OCI-LY1 (cell line): ENCODE data around the gene MAP4K4.

Experiments used
- EZH2 ChIP-seq: fragments of 200-600 bp; sonication (generic), shearing (Covaris generic); IDR thresholded peaks from 2 replicates; pipeline ENCODE4 v1.8.0; 2017; ENCODE audit warnings: borderline replicate concordance, mixed run types, mild to moderate bottlenecking, antibody characterized with exemption, low read length, moderate library complexity, mixed read lengths
- TF ChIP-seq, protein P1 (sequence below): fragments of 200-600 bp; sonication (generic), shearing (Covaris generic); IDR thresholded peaks from 2 replicates; pipeline ENCODE4 v1.5.1; 2017; ENCODE audit warnings: mild to moderate bottlenecking, antibody characterized with exemption, low read length, moderate library complexity, mixed read lengths

DNA sequence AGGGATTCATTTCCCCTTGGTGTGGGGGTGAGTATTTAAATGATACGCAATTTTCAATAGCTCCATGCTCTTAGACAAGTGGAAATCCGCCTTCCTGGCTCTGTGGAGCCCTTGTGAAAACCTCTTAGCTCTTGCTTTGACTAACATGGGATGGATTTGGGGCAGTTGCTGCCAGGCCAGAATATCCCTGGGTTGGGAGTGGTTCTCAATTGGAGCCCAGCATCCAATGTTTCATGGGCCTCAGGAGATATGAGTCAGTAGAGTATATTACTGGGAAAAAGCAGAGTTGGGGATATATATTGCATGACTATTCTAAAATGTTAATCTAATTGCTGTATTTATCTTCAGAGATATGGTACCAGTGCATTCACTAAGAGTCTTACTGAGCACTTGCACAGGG lies 189.8 kb downstream of the MAP4K4 start:
- TF ChIP-seq, protein P1, sequence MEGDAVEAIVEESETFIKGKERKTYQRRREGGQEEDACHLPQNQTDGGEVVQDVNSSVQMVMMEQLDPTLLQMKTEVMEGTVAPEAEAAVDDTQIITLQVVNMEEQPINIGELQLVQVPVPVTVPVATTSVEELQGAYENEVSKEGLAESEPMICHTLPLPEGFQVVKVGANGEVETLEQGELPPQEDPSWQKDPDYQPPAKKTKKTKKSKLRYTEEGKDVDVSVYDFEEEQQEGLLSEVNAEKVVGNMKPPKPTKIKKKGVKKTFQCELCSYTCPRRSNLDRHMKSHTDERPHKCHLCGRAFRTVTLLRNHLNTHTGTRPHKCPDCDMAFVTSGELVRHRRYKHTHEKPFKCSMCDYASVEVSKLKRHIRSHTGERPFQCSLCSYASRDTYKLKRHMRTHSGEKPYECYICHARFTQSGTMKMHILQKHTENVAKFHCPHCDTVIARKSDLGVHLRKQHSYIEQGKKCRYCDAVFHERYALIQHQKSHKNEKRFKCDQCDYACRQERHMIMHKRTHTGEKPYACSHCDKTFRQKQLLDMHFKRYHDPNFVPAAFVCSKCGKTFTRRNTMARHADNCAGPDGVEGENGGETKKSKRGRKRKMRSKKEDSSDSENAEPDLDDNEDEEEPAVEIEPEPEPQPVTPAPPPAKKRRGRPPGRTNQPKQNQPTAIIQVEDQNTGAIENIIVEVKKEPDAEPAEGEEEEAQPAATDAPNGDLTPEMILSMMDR, result no peak
- no peak for TF ChIP-seq EZH2
